Lung (tissue), 10 donors: ENCODE data around the gene NBPF20. TPM values are rescaled to one million over a fixed set of nuclear protein-coding genes. Genes with fewer than 3 reads are reported as not detected.
"Not testable (repeated sequence)": the region's sequence is repeated elsewhere in the genome, so short reads cannot be mapped to it uniquely, and the experiment has no call there.

Experiments
- ATAC-seq: fragments of 200-7000 bp; cut with Tn5 transposase; one replicate; pipeline ENCODE4 v1.9.1; 2020; ENCODE audit warnings: moderate number of reproducible peaks; ENCODE audit not compliant: insufficient read depth, low FRiP score
- DNase-seq, 3 donors: peaks; one replicate each; pipeline ENCODE4 v3.0.0-alpha.2; 2013 to 2017
- H3K27ac ChIP-seq, 2 donors: one replicate each; pipeline ENCODE4 v1.5.1; 2013; ENCODE audit warnings: mild to moderate bottlenecking in 2 of 2, moderate library complexity in 2 of 2, control low read depth in 1 of 2, inconsistent platforms in 1 of 2, low read depth in 1 of 2, low read length in 1 of 2
- H3K27me3 ChIP-seq, 3 donors: one replicate each; pipeline ENCODE4 v1.5.1; 2013; ENCODE audit warnings: low read length in 2 of 3; ENCODE audit not compliant: control insufficient read depth in 3 of 3, insufficient read depth in 3 of 3
- H3K36me3 ChIP-seq, 4 donors: one replicate each; pipeline ENCODE4 v1.5.1; 2013; ENCODE audit warnings: low read length in 4 of 4, mild to moderate bottlenecking in 1 of 4, moderate library complexity in 1 of 4; ENCODE audit not compliant: control insufficient read depth in 4 of 4, insufficient read depth in 4 of 4
- H3K4me1 ChIP-seq, 5 donors: one replicate each; pipeline ENCODE4 v1.5.1; 2013; ENCODE audit warnings: low read length in 5 of 5, mild to moderate bottlenecking in 2 of 5, moderate library complexity in 1 of 5; ENCODE audit not compliant: control insufficient read depth in 5 of 5, insufficient read depth in 5 of 5
- H3K4me3 ChIP-seq: one replicate; pipeline ENCODE4 v1.5.1; 2013; ENCODE audit warnings: mild to moderate bottlenecking, control low read depth, moderate library complexity
- H3K9ac ChIP-seq, 2 donors: one replicate each; pipeline ENCODE4 v1.5.1; 2013; ENCODE audit warnings: low read length in 2 of 2, control low read depth in 1 of 2; ENCODE audit not compliant: insufficient read depth in 1 of 2
- H3K9me3 ChIP-seq, 4 donors: one replicate each; pipeline ENCODE4 v1.5.1; 2013; ENCODE audit warnings: low read length in 3 of 4, mild to moderate bottlenecking in 1 of 4, moderate library complexity in 1 of 4; ENCODE audit not compliant: control insufficient read depth in 4 of 4, insufficient read depth in 3 of 4
- WGBS, 2 donors: extraction: QIAGEN DNeasy Blood & Tissue Kit; methylation state at CpG; one replicate each; pipeline ENCODE4 v1.1.7; 2013; 5-methylcytosine and 5-hydroxymethylcytosine counted together
- polyA plus RNA-seq, 2 donors: library from polyadenylated mRNA; stranded (reverse); fragments of 200-250 nt; gene quantifications; one replicate each; pipeline ENCODE4 v1.2.1, GENCODE V29; 2013
- total RNA-seq, 2 donors: library from RNA; depleted of rRNA in 1 of 2; stranded (reverse); fragments of >200 nt in 1 of 2; gene quantifications; one replicate each; pipeline ENCODE4 v1.2.1, GENCODE V29; 2014 to 2021
- donor health status: Bipolar disorder and iron deficiency.
- donor health status: healthy.
- donor health status: DM: yes; HTN: yes; CAD: no.

The NBPF20 gene
- total and polyA plus RNA-seq, 4 donors: 0.63 to 4.6 (median 1.5) TPM

GRCh38 chr1:145460684-145461083 is 35.3 kb upstream of the NBPF20 start:
- not testable (repeated sequence) for H3K9ac ChIP-seq, H3K36me3 ChIP-seq, DNase-seq, ATAC-seq, H3K4me1 ChIP-seq, H3K27ac ChIP-seq, H3K4me3 ChIP-seq, H3K9me3 ChIP-seq
- H3K27me3 ChIP-seq: peaks cover 0 to 22% (median 12%) of the 10 kb centered on the region in 3 donors
- 51 to 62% methylated on average over 8 to 10 of the region's 10 CpGs for WGBS, 2 donors

DNA sequence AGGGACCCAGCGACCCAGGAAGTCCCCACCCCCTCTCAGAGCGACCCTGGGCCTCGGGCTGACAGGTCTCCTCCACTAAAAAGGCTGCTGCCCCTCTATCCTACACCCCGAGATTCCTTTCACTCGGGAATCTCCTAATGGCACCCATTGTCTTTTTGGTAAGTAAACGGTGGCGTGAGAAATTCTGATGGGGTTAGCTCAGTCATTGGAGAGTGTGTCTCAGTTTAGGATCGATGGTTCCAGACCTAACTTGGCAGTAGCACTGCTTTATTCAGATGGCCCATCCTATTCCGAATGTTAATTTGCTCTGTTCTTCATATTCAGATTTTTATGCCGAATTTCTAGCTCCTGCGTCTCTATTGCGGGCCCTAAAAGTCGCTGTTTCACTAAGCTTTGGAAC is 34.6 kb upstream of the NBPF20 start:
- not testable (repeated sequence) for H3K4me1 ChIP-seq, ATAC-seq, H3K9ac ChIP-seq, H3K9me3 ChIP-seq, DNase-seq, H3K36me3 ChIP-seq, H3K27ac ChIP-seq, H3K4me3 ChIP-seq
- peaks cover 0 to 19% (median 10%) of the 10 kb centered on the region in 3 donors for H3K27me3 ChIP-seq
- WGBS, 2 donors: 11 to 12% methylated on average over 11 to 12 of the region's 13 CpGs

DNA sequence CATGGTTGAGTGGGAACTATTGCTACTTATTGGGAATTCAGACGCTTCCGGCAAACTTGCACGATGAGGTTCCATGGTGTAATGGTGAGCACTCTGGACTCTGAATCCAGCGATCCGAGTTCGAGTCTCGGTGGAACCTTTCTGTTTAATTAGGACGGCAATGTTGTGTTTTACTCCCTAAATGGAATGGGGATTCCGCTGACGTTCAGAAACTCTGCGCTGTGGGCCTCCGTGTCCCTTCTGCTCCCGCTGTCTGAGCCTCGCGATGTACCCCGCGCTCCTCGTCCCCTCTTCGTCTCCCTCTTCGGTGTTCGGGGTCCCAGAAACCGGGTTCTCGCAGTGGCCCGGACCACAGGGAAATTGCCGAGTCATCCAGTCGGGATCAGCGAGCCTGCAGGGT is 34.2 kb upstream of the NBPF20 start:
- ATAC-seq: peak; percentile 53
- not testable (repeated sequence) for H3K36me3 ChIP-seq, H3K4me1 ChIP-seq, H3K4me3 ChIP-seq, DNase-seq, H3K27ac ChIP-seq, H3K9ac ChIP-seq, H3K9me3 ChIP-seq
- WGBS, 2 donors: no CpG with 5 or more reads among the region's 27 CpGs
- peaks cover 0 to 22% (median 12%) of the 10 kb centered on the region in 3 donors for H3K27me3 ChIP-seq

DNA sequence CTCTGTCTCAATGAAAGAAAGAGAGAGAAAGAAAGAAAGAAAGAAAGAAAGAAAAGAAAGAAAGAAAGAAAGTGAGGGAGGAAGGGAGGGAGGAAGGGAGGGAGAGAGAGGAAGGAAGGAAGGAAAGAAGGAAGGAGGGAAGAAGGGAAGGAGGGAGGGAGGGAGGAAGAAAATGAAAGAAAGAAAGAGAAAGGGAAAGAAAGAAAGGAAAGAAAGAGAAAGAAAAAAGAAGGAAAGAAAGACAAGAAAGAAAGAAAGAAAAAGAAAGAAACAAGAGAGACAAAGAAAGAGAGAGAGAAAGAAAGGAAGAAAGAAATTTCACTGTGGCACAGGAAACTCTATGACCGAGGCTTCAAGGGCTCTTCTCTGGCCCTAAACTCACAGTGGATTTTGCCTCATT is 33.7 kb upstream of the NBPF20 start:
- ATAC-seq, H3K4me1 ChIP-seq, H3K4me3 ChIP-seq, H3K36me3 ChIP-seq, H3K27ac ChIP-seq, H3K9ac ChIP-seq, H3K9me3 ChIP-seq, DNase-seq: not testable (repeated sequence)
- H3K27me3 ChIP-seq: peaks cover 0 to 23% (median 9%) of the 10 kb centered on the region in 3 donors
- 25% methylated on average over 1 of the region's 1 CpG; no CpG with 5 or more reads in 1 of the 2 donors for WGBS, 2 donors

DNA sequence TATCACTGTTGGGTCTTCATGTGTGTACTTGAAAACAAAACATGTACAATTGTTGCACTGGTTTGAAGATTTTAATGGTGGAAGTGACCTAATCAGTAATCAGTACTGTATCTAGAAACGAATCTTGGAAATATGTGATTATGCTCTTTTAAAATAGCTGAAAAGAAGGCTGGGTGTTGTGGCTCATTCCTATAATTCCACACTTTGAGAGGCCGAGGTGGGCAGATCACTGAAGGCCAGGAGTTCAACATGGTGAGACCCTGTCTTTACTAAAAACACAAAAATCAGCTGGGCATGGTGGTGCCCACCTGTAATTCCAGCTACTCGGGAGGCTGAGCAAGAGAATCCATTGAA is 29.4 kb upstream of the NBPF20 start:
- DNase-seq, H3K4me1 ChIP-seq, H3K27ac ChIP-seq, H3K36me3 ChIP-seq, H3K9me3 ChIP-seq, H3K4me3 ChIP-seq, H3K9ac ChIP-seq, ATAC-seq: not testable (repeated sequence)
- WGBS, 2 donors: 61 to 77% methylated on average over 2 of the region's 3 CpGs
- peaks cover 0 to 15% (median 5%) of the 10 kb centered on the region in 3 donors for H3K27me3 ChIP-seq

- peaks cover 0 to 15% (median 5%) of the 10 kb centered on the region in 3 donors for H3K27me3 ChIP-seq
- not testable (repeated sequence) for H3K4me3 ChIP-seq, H3K27ac ChIP-seq, H3K9ac ChIP-seq, H3K36me3 ChIP-seq, DNase-seq, H3K9me3 ChIP-seq, H3K4me1 ChIP-seq, ATAC-seq
- 17 to 25% methylated on average over 46 to 58 of the region's 86 CpGs for WGBS, 2 donors
Measured at GRCh38 chr1:145453873-145454823, 28.7 kb upstream of the NBPF20 start.

DNA sequence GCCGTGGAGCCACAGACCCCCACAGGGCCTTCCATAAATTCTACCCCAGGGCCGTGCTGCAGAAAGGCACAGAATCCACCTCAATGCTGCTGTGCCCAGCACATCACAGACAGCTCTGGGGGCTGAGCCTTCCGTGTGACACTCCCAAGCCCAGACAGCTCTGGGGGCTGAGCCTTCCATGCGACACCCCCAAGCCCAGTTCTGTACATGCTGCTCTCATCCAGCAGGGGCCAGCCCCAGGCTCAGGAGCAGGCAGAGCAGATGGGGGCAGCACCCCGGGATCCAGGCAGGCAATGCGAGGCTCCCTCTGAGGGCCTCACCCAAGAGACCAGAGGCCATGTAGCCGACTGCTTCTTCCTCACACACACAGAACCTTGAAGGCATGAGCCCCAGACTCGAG is 27.1 kb upstream of the NBPF20 start:
- H3K9ac ChIP-seq, H3K4me3 ChIP-seq, H3K9me3 ChIP-seq, H3K36me3 ChIP-seq, DNase-seq, H3K27ac ChIP-seq, H3K4me1 ChIP-seq, ATAC-seq: not testable (repeated sequence)
- 56 to 61% methylated on average over 2 to 4 of the region's 8 CpGs for WGBS, 2 donors
- H3K27me3 ChIP-seq: peaks cover 0 to 13% (median 5%) of the 10 kb centered on the region in 3 donors

- peak; percentile 12 to 49 (median 13) for DNase-seq
- ATAC-seq, H3K4me3 ChIP-seq, H3K9me3 ChIP-seq, H3K36me3 ChIP-seq, H3K4me1 ChIP-seq, H3K27ac ChIP-seq, H3K9ac ChIP-seq: not testable (repeated sequence)
- peaks cover 0 to 13% (median 5%) of the 10 kb centered on the region in 3 donors for H3K27me3 ChIP-seq
- WGBS, 2 donors: 4 to 16% methylated on average over 6 of the region's 8 CpGs
Measured at GRCh38 chr1:145451914-145452313, 26.5 kb upstream of the NBPF20 start.
